HG02763 (cell line): Measurements from ENCODE around the gene ACSS3.
"Not testable (repeated sequence)": the region's sequence is repeated elsewhere in the genome, so short reads cannot be mapped to it uniquely, and the experiment has no call there.

Source experiments
- ATAC-seq: cut with Tn5 transposase; IDR thresholded peaks from one replicate; pipeline ENCODE4 v1.9.1; 2021; ENCODE audit warnings: mild to moderate bottlenecking, moderate library complexity; ENCODE audit not compliant: unreplicated experiment

The ACSS3 gene

GRCh38 chr12:81077686-81078441, at the start of gene ACSS3:
TSS of gene ACSS3 (plus strand) at chr12:81078079. CDS start at chr12:81078121, 42 bp downstream.
- ATAC-seq = no peak

- ATAC-seq = no peak
Measured at GRCh38 chr12:81034926-81035325, 43.0 kb upstream of the ACSS3 start.

GRCh38 chr12:81039231-81039630, 38.6 kb upstream of the ACSS3 start:
- no peak for ATAC-seq

GRCh38 chr12:81043979-81044740, 33.7 kb upstream of the ACSS3 start:
- no peak for ATAC-seq

- not testable (repeated sequence) for ATAC-seq
Measured at GRCh38 chr12:81064971-81065370, 12.9 kb upstream of the ACSS3 start.

GRCh38 chr12:81070846-81071245, 7.0 kb upstream of the ACSS3 start:
- ATAC-seq = no peak

- ATAC-seq = no peak
Measured at GRCh38 chr12:81075539-81075938, 2.3 kb upstream of the ACSS3 start.

- ATAC-seq = no peak
Measured at GRCh38 chr12:81077329-81077685, 572 bp upstream of the ACSS3 start.

- no peak for ATAC-seq
Measured at GRCh38 chr12:81078469-81079196, 754 bp downstream of the ACSS3 start.

- no peak for ATAC-seq
Measured at GRCh38 chr12:81079280-81080076, 1.6 kb downstream of the ACSS3 start.

- ATAC-seq = no peak
Measured at GRCh38 chr12:81080431-81080983, 2.6 kb downstream of the ACSS3 start.

- ATAC-seq = no peak
Measured at GRCh38 chr12:81081726-81082125, 3.8 kb downstream of the ACSS3 start.

- ATAC-seq = no peak
Measured at GRCh38 chr12:81083018-81083417, 5.1 kb downstream of the ACSS3 start.

GRCh38 chr12:81083906-81084513, 6.1 kb downstream of the ACSS3 start:
- ATAC-seq = no peak

- ATAC-seq = no peak
Measured at GRCh38 chr12:81084811-81085350, 7.0 kb downstream of the ACSS3 start.

GRCh38 chr12:81085832-81086231, 8.0 kb downstream of the ACSS3 start:
- ATAC-seq = no peak

GRCh38 chr12:81086342-81086741, 8.5 kb downstream of the ACSS3 start:
- ATAC-seq = no peak

- no peak for ATAC-seq
Measured at GRCh38 chr12:81088221-81088620, 10.3 kb downstream of the ACSS3 start.

GRCh38 chr12:81089412-81089811, 11.5 kb downstream of the ACSS3 start:
- ATAC-seq = no peak

- ATAC-seq = no peak
Measured at GRCh38 chr12:81092053-81092452, 14.2 kb downstream of the ACSS3 start.
